ENCODE results near the gene C9. TPM values are rescaled to one million over a fixed set of nuclear protein-coding genes. Genes with fewer than 3 reads are reported as not detected.

Gene C9
- total RNA-seq = 0.96 TPM

DNA sequence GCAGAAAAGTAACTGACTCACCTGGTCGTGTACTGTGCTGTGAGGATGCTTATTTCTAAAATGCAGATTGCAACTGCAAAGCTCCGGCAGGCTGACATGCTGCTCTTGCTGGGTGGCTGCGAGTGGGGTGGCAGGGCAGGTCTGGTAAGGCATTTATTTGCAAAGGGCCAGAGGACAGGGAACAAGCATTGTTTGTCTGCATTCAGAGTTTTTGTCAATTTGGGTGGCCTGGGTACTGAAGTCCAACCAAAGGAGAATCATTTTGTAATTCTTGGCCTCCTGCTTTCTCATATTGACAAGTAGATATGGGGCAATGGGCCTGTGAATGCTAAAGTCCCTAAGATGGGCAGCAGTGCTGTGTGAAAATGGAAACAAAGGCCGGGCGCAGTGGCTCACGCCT, at the start of gene C9:
Gene C9, minus strand, starts transcription at position 129 of the 400 bp plus-strand sequence. Its CDS starts 31 bp downstream, at position 98.
- TF ChIP-seq, protein P1, sequence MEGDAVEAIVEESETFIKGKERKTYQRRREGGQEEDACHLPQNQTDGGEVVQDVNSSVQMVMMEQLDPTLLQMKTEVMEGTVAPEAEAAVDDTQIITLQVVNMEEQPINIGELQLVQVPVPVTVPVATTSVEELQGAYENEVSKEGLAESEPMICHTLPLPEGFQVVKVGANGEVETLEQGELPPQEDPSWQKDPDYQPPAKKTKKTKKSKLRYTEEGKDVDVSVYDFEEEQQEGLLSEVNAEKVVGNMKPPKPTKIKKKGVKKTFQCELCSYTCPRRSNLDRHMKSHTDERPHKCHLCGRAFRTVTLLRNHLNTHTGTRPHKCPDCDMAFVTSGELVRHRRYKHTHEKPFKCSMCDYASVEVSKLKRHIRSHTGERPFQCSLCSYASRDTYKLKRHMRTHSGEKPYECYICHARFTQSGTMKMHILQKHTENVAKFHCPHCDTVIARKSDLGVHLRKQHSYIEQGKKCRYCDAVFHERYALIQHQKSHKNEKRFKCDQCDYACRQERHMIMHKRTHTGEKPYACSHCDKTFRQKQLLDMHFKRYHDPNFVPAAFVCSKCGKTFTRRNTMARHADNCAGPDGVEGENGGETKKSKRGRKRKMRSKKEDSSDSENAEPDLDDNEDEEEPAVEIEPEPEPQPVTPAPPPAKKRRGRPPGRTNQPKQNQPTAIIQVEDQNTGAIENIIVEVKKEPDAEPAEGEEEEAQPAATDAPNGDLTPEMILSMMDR (IDR thresholded peaks at IDR 0.05) = no peak
- Histone ChIP-seq H3K4me3 (no peak within 1 kb of the TSS), H3K27ac (no peak within 1 kb of the TSS), H3K4me1 (no peaks in the 10 kb centered on the region), H3K9me3 (no peaks in the 10 kb centered on the region), H3K27me3 (no peaks in the 10 kb centered on the region), H3K36me3 (no peaks in the 10 kb centered on the region)
- no peak for DNase-seq (ENCODE audit: low spot score in 2 of 2)
- intact Hi-C loops (cut with DNase I) = no loop called here

DNA sequence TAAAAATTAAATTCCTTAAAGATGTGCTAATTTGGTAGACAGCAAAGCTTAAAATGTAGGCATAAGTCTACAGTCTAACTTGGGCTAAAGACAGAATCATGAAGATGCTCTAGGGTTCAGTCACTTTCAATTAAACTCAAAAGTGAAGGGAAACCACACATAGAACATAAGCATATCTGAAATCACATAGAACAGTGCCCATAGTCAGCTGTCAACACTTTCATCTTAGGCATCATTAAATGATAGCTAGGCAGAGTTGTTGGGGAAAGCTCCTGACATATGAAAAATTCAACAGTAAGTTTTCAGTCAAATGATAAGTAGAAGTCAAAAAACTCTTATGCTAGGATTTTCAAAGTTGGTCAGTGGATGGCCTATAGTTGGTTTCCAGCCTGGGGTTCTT, 49.5 kb upstream of the C9 start:
- DNase-seq (ENCODE audit: low spot score in 2 of 2) = no peak
- TF ChIP-seq, protein P1 (IDR thresholded peaks at IDR 0.05) = no peak
- Histone ChIP-seq H3K4me1 (peaks cover 6 to 34% of the 10 kb centered on the region in 2 donors), H3K36me3 (peaks cover 0 to 2% of the 10 kb centered on the region in 2 donors), H3K27ac (peak overlapping the region in 1 of 2 donors; percentile 37), H3K4me3 (no peak overlapping the region), H3K9me3 (no peaks in the 10 kb centered on the region), H3K27me3 (no peaks in the 10 kb centered on the region)
- intact Hi-C loops (cut with DNase I) = loop anchor here (10.0 kb wide), 1 partner anchor 569 kb away; the partner anchor contains the start of gene OSMR

DNA sequence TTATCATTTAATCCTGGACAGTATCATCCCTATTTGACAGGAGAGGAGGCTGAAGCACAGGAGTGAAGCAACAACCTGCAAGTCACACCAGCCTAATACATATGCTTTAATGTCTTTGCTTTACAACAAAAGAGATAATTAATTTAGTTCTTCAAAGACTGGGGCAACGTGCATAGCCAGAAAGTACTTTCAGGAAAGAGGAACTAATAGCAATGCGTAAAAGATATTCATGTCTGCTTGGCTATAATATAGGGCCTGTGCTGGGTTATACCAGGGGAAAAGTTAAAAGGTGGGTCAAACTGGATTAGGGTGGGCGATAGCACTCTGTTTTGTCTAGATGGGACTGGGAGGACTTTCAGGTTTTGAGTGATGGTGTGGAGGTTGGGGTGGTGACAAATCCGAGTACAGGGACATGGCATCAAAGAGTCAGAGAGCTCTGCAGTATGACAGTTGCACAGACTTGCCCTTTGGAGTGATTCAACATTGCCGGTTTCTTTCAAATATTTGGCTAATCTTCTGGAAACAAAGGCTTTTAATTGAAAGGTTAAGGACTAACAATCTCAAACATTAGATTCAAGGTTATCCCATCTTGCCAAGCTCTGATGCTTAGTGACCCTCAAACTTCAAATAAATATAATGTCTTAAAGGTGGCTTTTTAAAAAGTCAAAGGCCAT, 48.6 kb upstream of the C9 start:
- H3K4me1 ChIP-seq = peaks cover 6 to 38% of the 10 kb centered on the region in 2 donors
- no peaks in the 10 kb centered on the region for H3K9me3 ChIP-seq

DNA sequence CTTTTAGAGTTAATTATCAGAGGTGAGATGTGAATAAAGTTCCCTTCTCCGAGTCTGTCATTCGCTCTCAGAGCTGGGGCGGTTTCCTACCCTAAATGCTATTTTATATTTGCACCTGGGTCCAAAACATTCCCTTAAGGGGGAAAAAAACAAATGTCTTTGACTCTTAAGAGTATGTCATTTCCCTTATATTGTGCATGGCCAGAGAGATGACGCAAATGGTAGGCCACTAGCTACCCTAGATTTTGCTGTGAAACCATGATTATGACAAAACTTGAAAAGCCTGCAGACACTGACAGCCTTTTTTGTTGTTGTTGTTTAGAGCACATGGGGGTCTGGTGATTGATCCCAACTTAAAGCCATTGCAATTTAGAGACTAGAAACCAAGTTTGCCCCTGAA, 47.7 kb upstream of the C9 start:
- no peaks in the 10 kb centered on the region for H3K36me3 ChIP-seq
- H3K9me3 ChIP-seq = no peaks in the 10 kb centered on the region
- peaks cover 6 to 34% of the 10 kb centered on the region in 2 donors for H3K4me1 ChIP-seq
- TF ChIP-seq, protein P1 (IDR thresholded peaks at IDR 0.05) = no peak
- no peak for DNase-seq (ENCODE audit: low spot score in 2 of 2)
- intact Hi-C loops (cut with DNase I) = loop anchor here (10.0 kb wide), 1 partner anchor 567 kb away; the partner anchor contains the start of gene OSMR
- H3K4me3 ChIP-seq = no peak overlapping the region
- H3K27ac ChIP-seq = peak overlapping the region; percentile 14 to 84
- no peaks in the 10 kb centered on the region for H3K27me3 ChIP-seq

More for the DNA sequence above, 48.6 kb upstream of the C9 start:
- Histone ChIP-seq H3K4me3 (no peak overlapping the region), H3K27ac (peak overlapping the region; percentile 14 to 37), H3K36me3 (peaks cover 0 to 2% of the 10 kb centered on the region in 2 donors), H3K27me3 (no peaks in the 10 kb centered on the region)
- no peak for DNase-seq (ENCODE audit: low spot score in 2 of 2)
- intact Hi-C loops (cut with DNase I) = loop anchor here (10.0 kb wide), 1 partner anchor 568 kb away; the partner anchor contains the start of gene OSMR
- TF ChIP-seq, protein P1 (IDR thresholded peaks at IDR 0.05) = no peak

DNA sequence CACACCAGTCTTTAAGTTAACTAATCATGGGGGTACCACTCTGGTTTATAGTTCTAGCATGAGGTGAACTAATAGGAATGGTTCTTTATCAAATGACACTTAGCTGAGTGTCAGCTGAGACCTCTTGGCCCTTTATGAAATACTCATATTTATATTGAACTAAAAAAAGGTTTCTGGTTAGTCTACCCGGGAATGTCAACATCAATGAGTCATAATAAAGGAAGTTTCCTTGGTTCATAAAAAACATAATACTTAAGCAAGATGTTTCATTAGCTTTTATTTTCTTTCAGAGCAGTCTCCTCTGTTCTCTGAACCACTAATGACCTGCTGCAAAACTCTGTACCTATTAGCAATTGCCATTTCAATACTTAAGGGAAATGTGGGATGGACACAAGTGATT, 46.8 kb upstream of the C9 start:
- no peak for DNase-seq (ENCODE audit: low spot score in 2 of 2)
- H3K36me3 ChIP-seq = no peaks in the 10 kb centered on the region
- intact Hi-C loops (cut with DNase I) = loop anchor here (10.0 kb wide), 1 partner anchor 566 kb away; the partner anchor contains the start of gene OSMR
- H3K4me1 ChIP-seq = peaks cover 6 to 34% of the 10 kb centered on the region in 2 donors
- H3K27ac ChIP-seq = peak overlapping the region; percentile 59 to 84
- H3K9me3 ChIP-seq = no peaks in the 10 kb centered on the region
- peak overlapping the region in 1 of 2 donors; percentile 20 for H3K4me3 ChIP-seq
- H3K27me3 ChIP-seq = no peaks in the 10 kb centered on the region
- TF ChIP-seq, protein P1 (IDR thresholded peaks at IDR 0.05) = no peak

Data from ascending aorta (tissue), 2 donors.